ENCODE data around the gene SUSD2. TPM values are rescaled to one million over a fixed set of nuclear protein-coding genes. Genes with fewer than 3 reads are reported as not detected.

The SUSD2 gene
- total RNA-seq, 1 donor from 2014 or later = 0.79 TPM

DNA sequence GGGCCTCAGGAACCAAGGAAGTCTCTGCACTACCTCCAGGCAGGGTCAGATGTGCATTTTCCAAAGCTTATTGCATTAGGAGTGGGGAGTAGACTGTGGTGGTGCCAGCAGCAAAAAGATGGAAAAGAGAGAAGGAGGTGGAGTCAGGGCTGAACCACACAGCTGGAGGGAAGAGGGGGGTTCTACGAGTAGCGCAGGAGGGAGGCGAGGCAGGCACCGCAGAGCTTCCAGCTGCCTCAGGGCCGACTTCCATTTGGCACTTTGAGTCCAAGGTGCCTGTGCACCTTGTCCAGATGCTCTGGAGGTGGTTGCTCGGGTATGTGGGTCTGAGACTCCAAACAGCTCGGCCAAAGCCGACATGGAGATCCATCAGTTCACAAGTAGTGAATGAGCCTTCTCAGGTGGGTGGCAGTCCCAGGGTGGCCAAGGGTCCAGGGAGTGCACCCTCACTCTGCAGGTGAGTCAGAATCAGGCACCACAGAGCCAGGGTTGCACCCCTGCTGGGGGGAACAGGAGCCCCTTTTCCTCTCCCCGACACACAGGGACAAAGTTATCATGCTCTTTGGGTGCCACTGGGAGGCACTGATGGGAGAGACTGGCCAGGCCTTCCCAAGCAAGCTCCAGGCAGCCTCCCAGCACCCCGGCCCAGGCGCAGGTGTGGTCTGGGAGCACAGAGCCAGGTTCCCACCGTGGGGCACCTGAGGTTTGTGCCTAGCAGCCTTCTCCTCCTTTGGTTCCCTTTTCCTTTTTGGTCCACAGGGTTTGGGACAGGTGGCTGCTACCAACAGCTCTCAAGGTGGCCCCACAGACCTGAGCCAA is 33.4 kb downstream of the SUSD2 start:
- no peaks in the 10 kb centered on the region for H3K9me3 Mint-ChIP-seq (ENCODE audit: low read depth)
- no peak for DNase-seq (ENCODE audit: low spot score, unreplicated experiment)
- TF ChIP-seq, protein P1, sequence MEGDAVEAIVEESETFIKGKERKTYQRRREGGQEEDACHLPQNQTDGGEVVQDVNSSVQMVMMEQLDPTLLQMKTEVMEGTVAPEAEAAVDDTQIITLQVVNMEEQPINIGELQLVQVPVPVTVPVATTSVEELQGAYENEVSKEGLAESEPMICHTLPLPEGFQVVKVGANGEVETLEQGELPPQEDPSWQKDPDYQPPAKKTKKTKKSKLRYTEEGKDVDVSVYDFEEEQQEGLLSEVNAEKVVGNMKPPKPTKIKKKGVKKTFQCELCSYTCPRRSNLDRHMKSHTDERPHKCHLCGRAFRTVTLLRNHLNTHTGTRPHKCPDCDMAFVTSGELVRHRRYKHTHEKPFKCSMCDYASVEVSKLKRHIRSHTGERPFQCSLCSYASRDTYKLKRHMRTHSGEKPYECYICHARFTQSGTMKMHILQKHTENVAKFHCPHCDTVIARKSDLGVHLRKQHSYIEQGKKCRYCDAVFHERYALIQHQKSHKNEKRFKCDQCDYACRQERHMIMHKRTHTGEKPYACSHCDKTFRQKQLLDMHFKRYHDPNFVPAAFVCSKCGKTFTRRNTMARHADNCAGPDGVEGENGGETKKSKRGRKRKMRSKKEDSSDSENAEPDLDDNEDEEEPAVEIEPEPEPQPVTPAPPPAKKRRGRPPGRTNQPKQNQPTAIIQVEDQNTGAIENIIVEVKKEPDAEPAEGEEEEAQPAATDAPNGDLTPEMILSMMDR (IDR thresholded peaks at IDR 0.05; ENCODE audit: unreplicated experiment) = no peak
- no peaks in the 10 kb centered on the region for H3K36me3 Mint-ChIP-seq (ENCODE audit: insufficient read depth)
- H3K27me3 Mint-ChIP-seq = no peaks in the 10 kb centered on the region
- H3K4me1 Mint-ChIP-seq (ENCODE audit: low read depth) = peaks cover 4% of the 10 kb centered on the region
- no peak overlapping the region for H3K27ac Mint-ChIP-seq
- H3K4me3 Mint-ChIP-seq (ENCODE audit: low read depth) = no peak overlapping the region

- no peaks in the 10 kb centered on the region for H3K27me3 Mint-ChIP-seq
- no peaks in the 10 kb centered on the region for H3K36me3 Mint-ChIP-seq (ENCODE audit: insufficient read depth)
- TF ChIP-seq, protein P1 (IDR thresholded peaks at IDR 0.05; ENCODE audit: unreplicated experiment) = no peak
- no peak overlapping the region for H3K27ac Mint-ChIP-seq
- H3K4me1 Mint-ChIP-seq (ENCODE audit: low read depth) = peaks cover 2% of the 10 kb centered on the region
- no peak for DNase-seq (ENCODE audit: low spot score, unreplicated experiment)
- H3K4me3 Mint-ChIP-seq (ENCODE audit: low read depth) = no peak overlapping the region
- no peaks in the 10 kb centered on the region for H3K9me3 Mint-ChIP-seq (ENCODE audit: low read depth)
These were observed 35.4 kb downstream of the SUSD2 start for GRCh38 chr22:24216541-24217209.

GRCh38 chr22:24217384-24217783 is 36.1 kb downstream of the SUSD2 start:
- H3K27ac Mint-ChIP-seq = no peak overlapping the region
- TF ChIP-seq, protein P1 (IDR thresholded peaks at IDR 0.05; ENCODE audit: unreplicated experiment) = no peak
- no peaks in the 10 kb centered on the region for H3K36me3 Mint-ChIP-seq (ENCODE audit: insufficient read depth)
- H3K27me3 Mint-ChIP-seq = no peaks in the 10 kb centered on the region
- DNase-seq (ENCODE audit: low spot score, unreplicated experiment) = no peak
- no peaks in the 10 kb centered on the region for H3K9me3 Mint-ChIP-seq (ENCODE audit: low read depth)
- no peak overlapping the region for H3K4me3 Mint-ChIP-seq (ENCODE audit: low read depth)
- peaks cover 2% of the 10 kb centered on the region for H3K4me1 Mint-ChIP-seq (ENCODE audit: low read depth)

- Mint-ChIP-seq H3K27me3 (no peaks in the 10 kb centered on the region), H3K27ac (no peak overlapping the region), H3K4me1 (ENCODE audit: low read depth) (no peaks in the 10 kb centered on the region), H3K9me3 (ENCODE audit: low read depth) (no peaks in the 10 kb centered on the region), H3K4me3 (ENCODE audit: low read depth) (no peak overlapping the region), H3K36me3 (ENCODE audit: insufficient read depth) (no peaks in the 10 kb centered on the region)
- TF ChIP-seq, protein P1 (IDR thresholded peaks at IDR 0.05; ENCODE audit: unreplicated experiment) = no peak
- DNase-seq (ENCODE audit: low spot score, unreplicated experiment) = no peak
These were observed 38.5 kb downstream of the SUSD2 start for GRCh38 chr22:24219750-24220149.

DNA sequence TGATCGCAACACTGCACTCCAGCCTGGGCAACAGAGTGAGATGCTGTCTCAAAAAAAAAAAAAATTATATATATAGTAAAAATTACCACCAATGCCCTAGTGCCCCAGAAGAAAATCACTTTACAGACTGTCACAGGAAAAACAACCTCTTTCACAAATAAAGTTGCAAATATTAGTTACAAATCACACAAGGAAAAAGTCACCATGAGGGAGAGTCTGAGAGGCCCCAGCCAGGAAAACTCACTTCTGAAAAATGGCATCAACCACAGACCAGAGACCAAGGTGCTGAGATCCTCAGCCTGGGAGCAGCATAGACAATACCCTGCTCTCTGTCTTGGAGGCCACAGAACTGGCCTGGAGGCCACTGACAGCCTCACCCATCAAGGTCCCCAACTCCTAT is 43.2 kb downstream of the SUSD2 start:
- no peaks in the 10 kb centered on the region for H3K36me3 Mint-ChIP-seq (ENCODE audit: insufficient read depth)
- H3K27ac Mint-ChIP-seq = no peak overlapping the region

More for the DNA sequence above, 43.2 kb downstream of the SUSD2 start:
- Mint-ChIP-seq H3K4me3 (ENCODE audit: low read depth) (no peak overlapping the region), H3K4me1 (ENCODE audit: low read depth) (no peaks in the 10 kb centered on the region), H3K9me3 (ENCODE audit: low read depth) (no peaks in the 10 kb centered on the region), H3K27me3 (no peaks in the 10 kb centered on the region)
- DNase-seq (ENCODE audit: low spot score, unreplicated experiment) = no peak
- TF ChIP-seq, protein P1 (IDR thresholded peaks at IDR 0.05; ENCODE audit: unreplicated experiment) = no peak

All from progenitor cell of endocrine pancreas (in vitro differentiated cells).